ENCODE measurements around the gene SMIM44.

DNA sequence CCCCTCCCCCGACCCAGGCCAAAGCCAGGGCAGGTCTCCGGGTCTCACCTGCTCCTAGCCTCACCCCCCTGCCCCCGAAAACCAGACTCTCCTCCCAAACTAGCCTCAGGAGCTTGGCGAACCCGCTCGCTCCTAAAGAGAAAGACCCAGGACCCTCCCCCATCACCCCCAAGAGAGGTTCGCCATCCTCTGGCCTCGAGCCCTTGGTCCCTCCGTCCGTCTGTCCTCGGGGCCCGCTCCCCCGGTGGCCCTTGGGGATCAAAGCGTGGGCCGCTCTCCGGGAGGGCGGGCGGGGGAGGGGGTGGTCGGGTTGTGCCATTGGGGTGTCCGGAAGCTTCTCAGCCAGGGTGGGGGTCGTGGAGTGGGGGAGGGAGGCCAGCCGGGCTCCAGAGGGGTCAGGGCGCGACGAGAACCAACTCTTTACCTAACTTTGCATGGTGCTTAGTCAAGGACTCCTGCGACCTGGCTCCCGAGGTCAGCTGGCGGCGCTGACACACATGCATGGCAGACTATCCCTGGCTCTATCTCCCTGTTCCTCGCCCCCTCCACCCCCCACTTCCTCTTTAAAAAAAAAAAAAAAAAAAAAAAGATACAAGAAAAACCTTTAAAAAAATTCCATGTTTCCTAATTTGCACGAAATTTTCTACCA is 18.5 kb downstream of the SMIM44 start:
- no peak for TF ChIP-seq EZH2 (IDR thresholded peaks at IDR 0.05; ENCODE audit: borderline replicate concordance, insufficient read depth, low read depth, low read length, poor library complexity, severe bottlenecking)
- TF ChIP-seq CTCF (IDR thresholded peaks at IDR 0.05) = no peak

Measured in B cell (primary cell).